ENCODE measurements around the gene TNFRSF13B.
"Not testable (repeated sequence)": the region's sequence is repeated elsewhere in the genome, so short reads cannot be mapped to it uniquely, and the experiment has no call there.

The TNFRSF13B gene

GRCh38 chr17:16986391-16986790 is 14.5 kb upstream of the TNFRSF13B start:
- DNase-seq: peak; percentile 56

GRCh38 chr17:16981928-16982327 is 10.0 kb upstream of the TNFRSF13B start:
- no peak for DNase-seq

DNA sequence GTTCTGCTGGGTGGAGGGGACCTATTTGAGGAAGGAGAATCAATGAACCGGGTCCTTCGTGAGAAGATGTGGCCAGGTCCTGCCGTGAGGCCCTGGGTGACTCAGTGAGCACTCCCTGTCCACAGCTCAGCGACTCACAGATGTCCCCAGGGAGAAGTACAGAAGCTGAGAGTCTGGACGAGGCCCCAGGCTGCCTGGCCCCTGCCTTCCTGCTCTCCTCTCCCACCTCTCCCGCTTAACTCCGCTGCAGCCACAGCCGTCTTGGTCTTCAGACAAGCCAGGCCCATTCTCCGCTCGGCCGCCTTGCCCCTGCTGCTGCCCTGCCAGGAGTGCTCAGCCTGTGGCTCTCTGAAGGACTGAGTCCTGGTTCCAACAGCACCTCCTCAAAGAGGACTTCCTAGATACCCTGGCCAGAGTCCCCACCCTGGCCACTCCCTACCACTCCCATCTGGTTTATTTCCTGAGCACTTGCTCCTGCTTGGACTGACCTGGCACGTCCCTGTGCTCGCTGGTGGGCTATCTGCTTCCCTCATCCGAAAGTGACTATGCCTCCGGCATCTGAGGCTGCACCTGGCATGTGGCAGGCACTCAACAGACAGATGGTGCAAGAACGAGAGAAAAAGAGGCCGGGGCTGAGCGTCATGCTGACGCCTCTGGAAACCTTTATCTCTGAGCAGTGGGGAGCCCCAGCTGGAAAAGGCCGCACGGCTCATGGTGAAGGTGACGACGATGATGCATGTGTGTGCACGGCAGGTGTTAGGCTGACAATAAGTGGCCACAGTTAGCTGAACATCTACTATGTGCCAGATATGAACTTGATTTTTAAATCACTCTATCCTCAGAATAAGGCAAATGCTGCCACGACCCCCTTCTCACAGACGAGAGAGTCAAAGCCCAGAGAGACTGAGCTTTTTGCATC is 9.2 kb upstream of the TNFRSF13B start:
- DNase-seq: no peak

DNA sequence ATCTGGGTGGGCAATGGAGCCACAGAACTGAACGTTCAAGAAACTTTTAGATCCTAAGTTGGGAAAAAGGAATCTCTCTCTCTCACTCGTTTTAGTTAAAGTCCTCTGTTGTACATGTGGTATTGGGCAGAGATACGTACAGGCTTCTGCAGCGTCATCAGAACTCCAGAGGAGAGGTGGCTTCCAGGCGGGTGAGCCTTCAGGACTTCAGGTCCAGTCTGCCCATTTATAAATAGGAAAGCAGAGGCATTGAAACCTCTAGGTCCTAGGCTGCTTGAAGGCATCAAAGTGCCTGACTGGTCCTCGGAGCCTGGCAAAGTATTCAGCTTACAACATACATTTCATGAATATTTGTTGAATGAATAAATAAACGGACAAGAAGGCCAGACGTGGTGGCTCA is 8.1 kb upstream of the TNFRSF13B start:
- peak; percentile 43 for DNase-seq

DNA sequence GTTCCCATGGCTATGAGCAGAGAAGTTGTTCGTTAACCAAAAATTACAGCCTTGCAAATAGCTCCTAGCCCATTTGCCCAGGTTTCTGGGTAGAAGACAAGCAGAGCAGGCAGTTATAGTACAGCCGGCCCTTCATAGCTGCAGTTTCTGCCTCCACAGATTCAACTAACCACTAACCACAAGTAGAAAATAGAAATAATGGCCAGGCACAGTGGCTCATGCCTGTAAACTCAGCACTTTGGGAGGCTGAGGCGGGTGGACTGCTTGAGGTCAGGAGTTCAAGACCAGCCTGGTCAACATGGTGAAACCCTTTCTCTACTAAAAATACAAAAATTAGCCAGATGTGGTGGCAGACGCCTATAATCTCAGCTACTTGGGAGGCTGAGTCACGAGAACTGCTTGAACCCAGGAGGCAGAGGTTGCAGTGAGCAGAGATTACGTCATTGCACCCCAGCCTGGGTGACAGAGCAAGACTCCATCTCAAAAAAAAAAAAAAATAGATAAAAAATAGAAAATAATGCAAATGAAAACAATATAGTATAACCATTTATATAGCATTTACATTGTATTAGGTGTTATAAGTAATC is 7.4 kb upstream of the TNFRSF13B start:
- peak; percentile 57 for DNase-seq

DNA sequence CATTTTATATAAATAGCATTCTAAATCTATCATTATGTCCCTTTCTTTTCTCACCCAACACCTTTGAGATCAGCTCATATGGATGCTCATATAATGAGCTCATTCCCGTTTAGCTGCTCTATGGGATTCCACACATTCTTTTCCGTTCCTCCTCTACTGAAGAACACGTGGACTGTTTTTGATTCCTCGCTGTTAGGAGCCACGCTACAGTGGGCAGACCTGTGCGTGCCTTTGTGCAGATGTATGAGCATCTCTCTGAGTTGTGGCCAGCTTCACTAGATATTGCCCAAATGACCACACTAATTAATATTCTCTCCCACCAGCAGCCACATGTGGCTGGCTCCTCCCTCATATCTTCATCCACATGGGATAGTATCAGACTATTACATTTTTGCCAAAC is 6.0 kb upstream of the TNFRSF13B start:
- DNase-seq: no peak

DNA sequence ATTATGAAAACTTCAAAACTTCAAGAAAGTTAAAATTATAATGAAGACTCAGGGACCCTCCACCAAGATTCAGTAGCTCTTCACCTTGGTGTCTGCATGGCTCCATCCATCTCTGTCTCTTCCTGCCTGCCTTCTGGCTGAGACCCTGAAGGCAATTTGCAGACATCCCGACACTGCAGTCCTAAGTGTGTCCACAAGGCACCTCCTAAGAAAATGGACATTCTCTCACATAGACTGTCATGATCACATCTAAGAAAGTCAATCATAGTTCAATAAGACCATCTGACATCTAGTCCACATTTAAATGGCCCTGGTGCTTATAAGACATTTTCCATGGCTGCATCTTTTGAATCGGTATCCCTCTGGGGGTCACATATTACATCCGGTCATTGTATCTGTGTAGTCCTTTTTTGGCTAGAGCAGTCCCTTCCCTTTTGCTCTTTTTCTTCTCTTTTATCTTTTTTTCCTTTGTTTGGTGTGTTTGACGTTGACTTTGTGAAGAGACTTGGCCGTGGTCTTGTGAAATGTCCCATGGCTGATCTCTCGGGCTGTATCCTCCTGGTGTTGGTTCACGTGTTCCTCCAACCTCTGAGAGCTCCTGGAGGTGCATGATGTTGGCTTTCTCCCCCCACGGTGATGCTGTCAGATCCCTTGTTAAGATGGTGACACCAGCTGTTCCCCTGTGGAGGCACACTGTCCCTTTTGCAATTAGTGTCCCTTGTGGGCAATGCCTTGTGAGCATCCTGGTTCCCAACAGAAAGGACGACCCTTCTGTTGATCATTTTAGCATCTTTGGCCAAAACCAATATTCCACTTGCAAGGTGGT is 5.0 kb upstream of the TNFRSF13B start:
- DNase-seq: no peak

DNA sequence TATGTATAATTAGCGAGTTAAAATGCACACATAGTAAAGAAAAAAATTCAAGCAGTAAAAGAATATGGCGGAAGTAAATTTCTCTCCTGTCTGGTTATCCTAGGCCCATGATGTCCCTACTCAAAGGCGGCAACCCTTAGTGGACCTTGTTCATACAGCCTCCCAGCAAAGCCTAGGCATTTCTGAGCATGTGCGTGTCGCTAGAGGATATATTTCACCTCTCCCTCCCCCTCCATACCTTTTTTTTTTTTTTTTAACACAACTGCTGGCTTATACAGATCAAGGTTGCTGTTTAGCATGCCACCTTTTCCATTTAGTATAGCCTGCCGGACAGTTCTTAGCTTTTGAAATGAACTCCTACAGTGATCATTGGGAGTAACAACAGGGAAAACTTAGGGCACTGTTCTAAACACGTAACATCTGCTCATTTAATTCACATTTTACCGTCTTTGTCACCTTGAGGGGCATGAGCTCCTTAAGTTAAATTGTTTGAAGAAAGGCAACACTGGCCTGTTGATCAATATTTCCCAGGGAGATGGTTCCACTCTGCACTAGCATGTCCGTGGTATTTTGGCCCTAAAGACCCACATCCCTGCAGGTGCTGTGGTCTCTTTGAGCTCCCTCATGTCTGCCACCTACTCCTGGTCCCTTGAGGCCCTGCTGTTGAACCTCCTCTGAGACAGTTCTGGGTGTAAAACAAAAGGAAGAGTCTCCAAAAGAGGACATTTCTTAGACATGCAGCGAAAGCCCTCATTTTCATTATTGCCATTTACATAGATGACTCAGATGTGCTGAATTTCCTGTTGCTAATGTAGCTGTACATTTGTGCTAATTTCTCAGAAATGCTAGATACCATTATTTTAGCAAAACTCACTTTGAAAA is 4.1 kb upstream of the TNFRSF13B start:
- no peak for DNase-seq

GRCh38 chr17:16975277-16975651 is 3.3 kb upstream of the TNFRSF13B start:
- DNase-seq: no peak

DNA sequence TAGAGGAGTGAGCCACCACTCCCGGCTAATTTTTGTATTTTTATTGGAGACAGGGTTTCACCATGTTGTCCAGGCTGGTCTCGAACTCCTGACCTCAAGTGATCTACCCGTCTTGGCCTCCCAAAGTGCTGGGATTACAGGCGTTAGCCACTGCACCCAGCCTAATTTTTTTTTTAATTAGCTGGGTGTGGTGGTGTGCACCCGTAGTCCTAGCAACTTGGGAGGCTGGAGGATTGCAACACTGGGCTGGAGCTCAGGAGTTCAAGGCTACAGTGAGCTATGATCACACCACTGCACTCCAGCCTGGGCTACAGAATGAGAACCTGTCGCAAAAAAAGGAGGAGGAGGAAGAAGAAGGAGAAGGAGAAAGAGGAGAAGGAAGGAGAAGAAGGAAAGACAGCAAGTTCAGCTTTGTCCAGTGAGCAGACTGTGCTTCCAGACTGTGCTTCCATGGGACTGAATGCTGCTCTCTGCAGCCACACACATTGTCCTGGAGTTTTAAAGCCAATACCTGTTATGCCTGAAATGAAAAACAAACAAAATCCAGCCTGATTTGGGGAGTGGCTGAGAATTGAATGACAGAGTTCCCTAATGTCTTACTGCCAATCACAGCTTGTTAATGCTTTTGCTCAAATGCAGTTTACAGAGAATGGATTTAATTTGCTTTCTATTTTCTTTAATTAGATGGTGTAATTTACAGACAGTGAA is 2.8 kb upstream of the TNFRSF13B start:
- DNase-seq: no peak

DNA sequence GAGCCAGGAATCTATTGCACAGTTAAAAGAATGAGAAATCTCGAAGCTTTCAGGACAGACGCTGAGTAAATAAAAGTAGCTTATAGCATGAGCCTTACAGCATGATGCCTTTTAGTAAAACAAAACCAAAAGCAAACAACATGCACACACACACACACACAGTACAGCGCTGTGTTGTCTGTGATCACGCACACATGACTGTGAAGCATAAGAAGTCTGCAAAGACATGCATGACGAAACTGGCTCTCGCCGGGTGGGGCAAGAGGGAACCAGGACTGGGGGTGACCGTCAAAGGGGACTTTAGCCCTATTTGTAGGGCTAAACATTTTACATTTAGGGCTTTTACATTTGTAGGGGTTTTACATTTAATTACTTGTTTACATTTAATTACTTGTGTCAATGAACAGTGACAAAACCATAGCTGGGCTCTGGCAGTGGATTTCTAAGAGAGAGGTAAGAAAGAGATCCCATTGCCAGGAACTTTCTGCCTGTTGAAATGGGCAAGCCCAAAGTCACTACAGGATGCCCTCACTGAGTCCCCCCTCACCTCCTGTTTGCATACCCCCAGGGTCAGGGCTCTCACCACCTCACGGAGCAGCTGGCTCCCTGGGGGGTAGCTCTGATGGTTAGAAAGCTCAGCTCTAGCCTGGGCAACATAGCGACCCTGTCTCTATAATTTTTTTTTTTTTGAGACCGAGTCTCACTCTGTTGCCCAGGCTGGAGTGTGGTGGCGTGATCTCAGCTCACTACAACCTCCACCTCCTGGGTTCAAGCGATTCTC is 2.0 kb upstream of the TNFRSF13B start:
- DNase-seq: no peak

DNA sequence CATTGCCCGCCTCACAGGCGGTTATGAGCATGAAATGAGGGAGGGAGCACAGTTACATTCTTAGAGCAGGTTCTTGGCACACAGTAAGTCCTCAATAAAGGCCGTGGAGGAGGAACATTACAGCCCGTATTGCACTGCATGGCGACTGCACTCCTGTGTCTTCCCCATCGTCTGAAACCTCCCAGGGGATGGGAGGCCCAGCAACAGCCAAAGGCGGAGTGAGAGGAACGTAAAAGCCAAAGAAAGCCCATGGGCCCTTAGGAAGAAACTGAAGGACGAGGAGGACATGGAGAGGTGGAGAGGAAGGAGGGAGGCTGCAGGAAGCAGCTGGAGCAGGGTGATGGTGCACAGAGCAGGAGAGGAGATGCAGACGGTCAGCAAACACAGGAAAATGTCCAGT is 1.1 kb upstream of the TNFRSF13B start:
- DNase-seq: not testable (repeated sequence)

DNA sequence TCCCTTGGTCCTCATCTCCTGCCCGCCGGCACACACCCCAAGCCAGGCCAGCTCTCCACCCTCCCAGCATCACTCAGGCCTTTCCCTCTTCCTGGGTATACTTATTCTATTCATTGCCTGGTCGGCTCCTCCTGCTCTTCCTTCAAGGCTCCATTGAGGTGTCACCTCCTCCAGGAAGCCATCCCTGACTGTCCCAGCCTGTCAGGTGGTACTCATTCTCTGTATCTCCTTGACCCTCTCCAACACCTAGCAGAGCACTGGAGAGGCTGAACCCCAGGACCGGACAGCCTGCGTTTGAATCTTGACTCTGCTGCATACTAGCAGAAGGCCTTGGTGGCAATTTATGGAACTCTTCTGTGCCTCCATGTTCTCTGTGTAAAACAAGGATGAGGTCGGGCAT is 428 bp upstream of the TNFRSF13B start:
- DNase-seq: no peak

DNA sequence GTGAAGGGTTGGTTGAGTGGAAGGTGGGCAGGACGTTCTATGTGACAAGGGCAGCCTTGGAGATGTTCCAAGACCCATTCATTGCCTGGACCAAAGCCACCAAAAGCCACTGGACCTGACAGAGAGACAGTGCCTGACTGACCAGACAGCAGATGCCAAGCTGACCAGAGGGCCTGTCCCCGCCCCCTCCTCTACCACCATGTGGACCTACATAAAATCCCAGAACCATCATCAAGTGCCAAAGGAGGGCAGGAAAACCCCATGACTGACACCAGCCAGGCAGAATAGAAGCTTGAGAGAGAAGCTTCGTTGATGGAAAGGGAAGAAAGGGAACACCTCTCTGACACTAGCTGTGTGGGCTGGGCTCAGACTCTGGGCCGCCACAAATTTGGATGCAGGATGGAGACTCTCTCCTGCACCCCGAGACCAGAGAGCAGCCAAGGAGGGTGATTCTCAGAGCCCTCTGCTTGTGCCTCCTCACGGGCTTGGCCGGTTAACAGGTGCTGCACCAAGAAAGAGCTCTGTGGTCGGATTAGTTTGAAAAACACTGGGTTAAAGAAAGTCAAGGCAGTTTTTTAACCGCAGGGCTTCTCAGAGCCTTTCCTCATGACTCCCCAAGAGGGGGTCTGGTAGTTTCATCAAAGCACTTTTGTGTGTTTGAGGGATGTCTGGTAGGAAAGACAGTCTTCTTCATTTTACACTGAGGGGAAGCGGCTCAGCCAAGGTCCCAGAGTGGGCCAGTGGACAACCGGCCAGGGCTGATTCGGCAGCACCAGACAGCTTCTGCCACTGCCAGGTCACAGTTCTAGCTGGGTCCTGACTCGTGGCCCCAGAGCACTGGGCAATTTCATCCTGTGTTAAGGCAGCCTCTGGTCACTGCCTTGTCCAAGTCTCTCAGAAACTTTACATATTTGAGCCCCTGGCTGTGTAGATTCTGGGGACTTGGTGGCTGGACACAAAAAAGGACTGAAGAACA is 1.7 kb downstream of the TNFRSF13B start:
- DNase-seq: no peak

- no peak for DNase-seq
Measured at GRCh38 chr17:16968786-16969185, 3.1 kb downstream of the TNFRSF13B start.

DNA sequence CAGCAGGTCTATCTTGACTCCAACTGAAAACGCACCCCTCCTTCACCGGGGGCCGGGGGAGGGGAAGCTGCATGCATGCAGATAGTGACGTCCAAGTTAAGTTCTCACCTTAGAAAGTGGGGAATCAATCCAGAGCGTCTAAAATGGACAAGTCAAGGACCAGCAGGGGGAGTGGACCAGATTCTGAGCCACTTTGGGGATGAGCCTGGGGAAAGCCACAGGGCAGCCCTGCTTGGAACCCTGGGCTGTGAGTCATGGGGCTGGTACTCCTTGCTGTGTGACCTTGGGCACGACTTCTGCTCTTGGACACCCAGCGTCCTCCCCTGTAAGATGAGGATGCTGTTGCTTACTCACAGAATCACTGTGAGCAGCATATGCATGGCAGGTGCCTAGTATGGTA is 9.1 kb downstream of the TNFRSF13B start:
- DNase-seq: peak; percentile 46

GRCh38 chr17:16961792-16962191 is 10.1 kb downstream of the TNFRSF13B start:
- DNase-seq: no peak

GRCh38 chr17:16961022-16961421 is 10.9 kb downstream of the TNFRSF13B start:
- not testable (repeated sequence) for DNase-seq

DNA sequence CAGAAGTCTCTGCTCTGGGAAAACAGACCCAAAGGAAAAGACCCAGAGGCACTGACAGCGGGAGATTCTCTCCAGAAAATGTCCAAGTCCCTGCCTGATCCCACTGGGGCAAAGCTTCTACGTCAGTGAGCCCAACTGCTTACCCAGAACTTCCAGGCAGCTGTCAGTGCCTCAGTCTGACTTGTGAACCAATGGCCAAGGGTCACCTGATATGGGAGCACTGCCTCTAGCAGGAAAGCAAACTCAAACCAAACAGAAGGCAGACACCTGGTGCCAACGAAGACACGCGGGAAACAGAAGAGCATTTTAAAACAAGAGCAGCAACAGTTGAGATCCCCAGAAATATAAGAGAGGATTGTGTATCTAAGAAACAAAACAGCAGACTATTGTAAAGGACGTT is 16.9 kb downstream of the TNFRSF13B start:
- DNase-seq: not testable (repeated sequence)

DNA sequence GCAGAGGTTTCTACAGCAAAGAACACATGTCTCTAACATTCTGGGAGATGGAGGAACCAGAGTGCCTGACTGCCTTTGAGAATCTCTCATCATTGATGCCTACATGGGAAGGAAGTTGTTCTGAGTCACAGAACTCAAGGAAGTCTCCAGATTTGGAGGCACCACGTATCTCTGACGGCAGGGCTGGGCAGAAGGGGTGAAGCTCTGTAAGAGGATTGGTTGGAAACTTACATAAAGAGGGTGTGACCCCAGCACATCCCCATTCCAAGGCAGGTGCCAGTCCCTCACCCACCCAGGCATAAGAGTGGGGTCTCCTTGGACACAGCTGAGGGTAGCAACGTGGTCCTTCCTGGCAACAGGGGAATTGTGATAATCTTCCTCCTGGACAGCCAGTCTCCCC is 17.4 kb downstream of the TNFRSF13B start:
- DNase-seq: no peak
